Testis (tissue), 3 donors: ENCODE data around the gene AHCYL2. TPM values are rescaled to one million over a fixed set of nuclear protein-coding genes. Genes with fewer than 3 reads are reported as not detected.

Experiments used
- DNase-seq: peaks from one replicate; pipeline ENCODE4 v3.0.0-alpha.2; 2019
- H3K27ac ChIP-seq, 2 donors: fragments of 200-600 bp; sonication (generic); one replicate each; pipeline ENCODE4 v1.5.1; 2019
- H3K27me3 ChIP-seq: fragments of 200-600 bp; sonication (generic); one replicate; pipeline ENCODE4 v1.5.1; 2019
- H3K36me3 ChIP-seq: fragments of 200-600 bp; sonication (generic); one replicate; pipeline ENCODE4 v1.5.1; 2017; ENCODE audit warnings: low read depth; ENCODE audit errors: missing control alignments
- H3K4me1 ChIP-seq: fragments of 200-600 bp; sonication (generic); one replicate; pipeline ENCODE4 v1.5.1; 2019
- H3K4me3 ChIP-seq, 2 donors: fragments of 200-600 bp; sonication (generic); one replicate each; pipeline ENCODE4 v1.5.1; 2017 to 2019
- H3K9me3 ChIP-seq: fragments of 200-600 bp; sonication (generic); one replicate; pipeline ENCODE4 v1.5.1; 2017
- POLR2A ChIP-seq: fragments of 450-650 bp; IDR thresholded peaks from one replicate; pipeline ENCODE4 v1.6.1; 2017; ENCODE audit warnings: antibody characterized with exemption, mild to moderate bottlenecking, moderate library complexity
- WGBS, 2 donors: methylation state at CpG; one replicate each; pipeline ENCODE4 v1.1.5; 2018; 5-methylcytosine and 5-hydroxymethylcytosine counted together
- intact Hi-C: fragments of 100-400 bp; cut with DNase I; formaldehyde crosslinking; loops from one replicate; pipeline ENCODE4 v1.15.1; 2023; ENCODE audit warnings: low total_unique reads
- polyA plus RNA-seq: library from polyadenylated mRNA; stranded (reverse); fragments of 350-450 nt; fragmentation: Illumina TruSeq; extraction: RNeasy Lipid Tissue Mini Kit (QIAGEN cat#74804); gene quantifications from one replicate; pipeline ENCODE4 v1.2.3, GENCODE V29; 2014; ENCODE audit warnings: low read depth, low replicate concordance; ENCODE audit not compliant: insufficient read depth
- total RNA-seq, 2 donors: library from RNA; depleted of rRNA; stranded (reverse); fragments of >200 nt; gene quantifications; one replicate each; pipeline ENCODE4 v1.2.3, GENCODE V29; 2016
- TF ChIP-seq, protein P1 (sequence below), 3 experiments: fragments of 450-650 bp in 2 of 3; fragments of 200-600 bp in 1 of 3; sonication (generic) in 1 of 3; IDR thresholded peaks; one replicate each; pipeline ENCODE4 v1.5.1; 2016 to 2019; ENCODE audit warnings: antibody characterized with exemption in 3 of 3, mild to moderate bottlenecking in 2 of 3, moderate library complexity in 1 of 3

The AHCYL2 gene
- total and polyA plus RNA-seq, 3 donors from 2014 or later: 26.4 to 61.3 (median 46.1) TPM

DNA sequence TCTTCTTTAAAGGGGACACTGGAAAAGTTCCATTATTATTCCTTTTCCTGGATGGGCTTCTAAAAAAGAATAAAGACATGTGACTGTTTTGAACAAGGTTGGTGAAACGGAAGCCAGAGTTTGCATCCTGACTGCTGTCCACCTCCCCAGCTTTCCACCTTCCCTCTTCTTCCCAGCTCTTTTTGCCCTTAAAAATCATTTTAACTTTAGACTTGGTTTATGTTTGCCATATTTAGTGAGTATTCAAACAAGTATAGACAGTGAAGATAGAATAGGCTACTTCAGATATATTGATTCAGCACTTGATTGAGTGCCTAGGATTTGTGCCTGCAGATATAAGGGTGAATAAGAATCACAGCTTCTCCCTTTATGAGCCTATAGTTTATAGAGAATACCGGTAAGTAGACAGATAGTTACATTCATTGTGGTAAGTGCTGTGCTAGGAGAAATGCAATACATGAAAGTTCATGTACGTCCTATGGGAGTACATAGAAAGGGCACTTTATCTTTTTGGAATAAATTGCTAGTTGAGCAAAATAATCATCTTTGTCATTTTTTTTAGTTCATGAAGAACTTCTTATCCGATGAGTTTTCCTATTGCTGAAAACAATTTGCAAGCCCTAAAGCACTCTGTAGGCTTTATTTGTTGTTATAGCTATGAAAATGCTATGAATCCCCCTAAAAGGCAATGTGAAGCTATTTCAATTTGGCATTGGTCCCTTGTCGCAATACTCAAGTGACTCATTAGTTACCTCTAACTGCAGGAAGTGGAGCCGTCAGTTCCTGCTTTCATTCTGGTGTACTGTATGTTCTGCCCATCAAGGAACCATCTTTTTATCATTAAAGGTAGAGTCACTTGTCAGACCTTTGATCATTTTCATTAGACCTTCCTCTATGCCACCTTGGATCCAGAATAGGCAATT lies 152.2 kb downstream of the AHCYL2 start:
- no peaks in the 10 kb centered on the region for H3K9me3 ChIP-seq
- no peak for DNase-seq
- no peaks in the 10 kb centered on the region for H3K27me3 ChIP-seq
- TF ChIP-seq, protein P1, sequence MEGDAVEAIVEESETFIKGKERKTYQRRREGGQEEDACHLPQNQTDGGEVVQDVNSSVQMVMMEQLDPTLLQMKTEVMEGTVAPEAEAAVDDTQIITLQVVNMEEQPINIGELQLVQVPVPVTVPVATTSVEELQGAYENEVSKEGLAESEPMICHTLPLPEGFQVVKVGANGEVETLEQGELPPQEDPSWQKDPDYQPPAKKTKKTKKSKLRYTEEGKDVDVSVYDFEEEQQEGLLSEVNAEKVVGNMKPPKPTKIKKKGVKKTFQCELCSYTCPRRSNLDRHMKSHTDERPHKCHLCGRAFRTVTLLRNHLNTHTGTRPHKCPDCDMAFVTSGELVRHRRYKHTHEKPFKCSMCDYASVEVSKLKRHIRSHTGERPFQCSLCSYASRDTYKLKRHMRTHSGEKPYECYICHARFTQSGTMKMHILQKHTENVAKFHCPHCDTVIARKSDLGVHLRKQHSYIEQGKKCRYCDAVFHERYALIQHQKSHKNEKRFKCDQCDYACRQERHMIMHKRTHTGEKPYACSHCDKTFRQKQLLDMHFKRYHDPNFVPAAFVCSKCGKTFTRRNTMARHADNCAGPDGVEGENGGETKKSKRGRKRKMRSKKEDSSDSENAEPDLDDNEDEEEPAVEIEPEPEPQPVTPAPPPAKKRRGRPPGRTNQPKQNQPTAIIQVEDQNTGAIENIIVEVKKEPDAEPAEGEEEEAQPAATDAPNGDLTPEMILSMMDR (IDR thresholded peaks at IDR 0.05): no peak
- no peak for TF ChIP-seq POLR2A
- H3K27ac ChIP-seq: no peak overlapping the region
- intact Hi-C loops: no loop called here
- no peak overlapping the region for H3K4me3 ChIP-seq
- 71 to 78% methylated on average over 6 of the region's 6 CpGs for WGBS, 2 donors
- no peaks in the 10 kb centered on the region for H3K4me1 ChIP-seq
- no peaks in the 10 kb centered on the region for H3K36me3 ChIP-seq

DNA sequence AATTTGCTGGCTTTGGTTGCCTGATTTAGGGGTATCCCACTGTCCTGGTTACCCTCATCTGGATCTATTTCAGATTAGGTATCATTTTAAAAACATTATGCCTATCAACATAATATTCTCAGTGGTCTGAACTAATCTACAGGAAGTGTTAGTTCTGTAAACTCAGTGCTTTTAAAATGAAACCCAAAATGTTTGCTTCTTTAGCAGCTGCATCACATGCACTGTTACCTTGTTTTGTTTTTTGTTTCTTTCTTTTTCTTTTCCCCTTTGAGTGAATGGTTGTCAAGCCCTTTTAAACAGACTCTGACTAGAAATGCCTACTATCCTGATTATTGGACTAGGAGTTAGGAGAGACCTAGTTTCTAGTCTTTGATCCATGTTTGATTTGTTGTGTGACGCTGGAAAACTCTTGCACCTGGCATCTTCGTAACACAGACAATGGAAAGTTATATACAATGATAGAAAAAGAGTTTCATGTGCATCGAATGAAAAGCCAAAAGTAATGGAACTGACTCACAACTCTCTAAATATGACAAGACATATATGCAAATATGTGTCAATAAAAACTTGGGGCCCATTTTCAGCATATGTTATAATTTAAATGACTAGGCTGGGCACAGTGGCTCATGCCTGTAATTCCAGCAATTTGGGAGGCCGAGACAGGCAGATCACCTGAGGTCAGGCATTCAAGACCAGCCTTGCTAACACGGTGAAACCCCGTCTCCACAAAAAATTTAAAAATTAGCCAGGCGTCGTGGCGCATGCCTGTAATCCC lies 157.1 kb downstream of the AHCYL2 start:
- no peaks in the 10 kb centered on the region for H3K36me3 ChIP-seq
- no peaks in the 10 kb centered on the region for H3K27me3 ChIP-seq
- H3K9me3 ChIP-seq: no peaks in the 10 kb centered on the region
- no peak overlapping the region for H3K27ac ChIP-seq
- TF ChIP-seq, protein P1 (IDR thresholded peaks at IDR 0.05): no peak
- no peak for TF ChIP-seq POLR2A
- WGBS, 2 donors: 92% methylated on average over 9 of the region's 9 CpGs
- H3K4me3 ChIP-seq: no peak overlapping the region
- DNase-seq: no peak
- intact Hi-C loops: no loop called here
- no peaks in the 10 kb centered on the region for H3K4me1 ChIP-seq

DNA sequence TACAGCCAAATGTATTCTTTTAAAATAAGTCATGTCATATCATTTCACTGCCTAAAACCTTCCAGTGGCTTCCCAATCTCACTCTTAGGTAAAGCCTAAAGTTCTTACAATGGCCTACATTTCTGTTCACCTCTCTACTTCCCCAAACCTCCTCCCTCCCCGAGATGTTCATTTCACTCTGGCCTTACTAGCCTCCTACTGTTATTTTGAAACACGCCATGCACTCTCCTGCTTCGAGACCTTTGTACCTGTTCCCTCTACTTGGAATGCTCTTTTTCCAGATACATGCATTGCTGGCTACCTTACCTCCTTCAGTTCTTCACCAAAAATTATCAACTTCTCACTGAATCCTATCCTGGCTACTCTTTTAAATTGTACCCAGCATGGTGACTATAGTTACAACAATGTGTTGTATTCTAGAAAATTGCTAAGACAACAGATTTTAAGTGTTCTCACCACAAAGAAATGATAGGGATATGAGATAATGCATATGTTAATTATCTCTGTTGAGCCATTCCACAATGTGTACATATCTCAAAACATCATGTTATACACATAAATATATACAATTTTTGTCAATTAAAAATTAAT lies 158.8 kb downstream of the AHCYL2 start:
- Histone ChIP-seq H3K27me3 (no peaks in the 10 kb centered on the region), H3K4me3 (no peak overlapping the region), H3K27ac (no peak overlapping the region), H3K4me1 (no peaks in the 10 kb centered on the region), H3K9me3 (no peaks in the 10 kb centered on the region), H3K36me3 (no peaks in the 10 kb centered on the region)
- 58 to 61% methylated on average over 3 of the region's 3 CpGs for WGBS, 2 donors
- no peak for DNase-seq
- intact Hi-C loops: no loop called here
- TF ChIP-seq POLR2A: no peak
- TF ChIP-seq, protein P1 (IDR thresholded peaks at IDR 0.05): no peak

DNA sequence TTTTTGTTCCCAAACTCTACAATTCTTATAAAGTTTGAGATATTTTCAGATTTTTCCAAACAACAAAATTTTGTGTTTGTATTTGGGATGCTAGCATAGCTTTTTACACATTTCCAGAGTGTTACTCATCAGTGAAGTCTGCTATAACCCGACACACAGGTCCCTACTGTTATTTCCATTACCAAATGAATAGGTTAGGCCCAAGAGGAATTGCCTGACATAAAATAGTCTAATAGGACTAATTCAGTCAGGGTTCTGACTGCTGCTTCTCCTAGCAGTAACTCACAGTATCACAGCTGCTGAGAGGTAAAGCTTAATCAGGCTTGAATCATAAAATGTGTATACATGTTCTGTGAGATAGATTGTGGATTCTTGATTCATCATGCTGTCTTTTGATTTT lies 160.3 kb downstream of the AHCYL2 start:
- no peak for TF ChIP-seq POLR2A
- TF ChIP-seq, protein P1 (IDR thresholded peaks at IDR 0.05): no peak
- Histone ChIP-seq H3K27me3 (no peaks in the 10 kb centered on the region), H3K27ac (no peak overlapping the region), H3K4me3 (no peak overlapping the region), H3K36me3 (no peaks in the 10 kb centered on the region), H3K4me1 (no peaks in the 10 kb centered on the region), H3K9me3 (no peaks in the 10 kb centered on the region)
- 89 to 94% methylated on average over 1 of the region's 1 CpG for WGBS, 2 donors
- intact Hi-C loops: no loop called here
- no peak for DNase-seq
